ENCODE results near the gene MRPL58.
A peak's percentile ranks its signal among the peaks of the same experiment; 100 is the strongest.
"Not testable (repeated sequence)": the region's sequence is repeated elsewhere in the genome, so short reads cannot be mapped to it uniquely, and the experiment has no call there.

Gene MRPL58

GRCh38 chr17:75012346-75013091 lies at the start of gene MRPL58:
Gene MRPL58 (plus strand): TSS chr17:75012670. CDS start chr17:75012687, 17 bp downstream.
- DNase-seq: no peak

- no peak for DNase-seq
These were observed 48.8 kb upstream of the MRPL58 start for GRCh38 chr17:74963656-74964055.

- DNase-seq: no peak
These were observed 48.2 kb upstream of the MRPL58 start for GRCh38 chr17:74964246-74964761.

GRCh38 chr17:74964988-74965622 lies 47.4 kb upstream of the MRPL58 start:
- DNase-seq: no peak

GRCh38 chr17:74968361-74968780 lies 44.1 kb upstream of the MRPL58 start:
- no peak for DNase-seq

GRCh38 chr17:74969501-74969900 lies 43.0 kb upstream of the MRPL58 start:
- not testable (repeated sequence) for DNase-seq

GRCh38 chr17:74970395-74970794 lies 42.1 kb upstream of the MRPL58 start:
- no peak for DNase-seq

GRCh38 chr17:74971069-74971841 lies 41.2 kb upstream of the MRPL58 start:
- DNase-seq: no peak

GRCh38 chr17:74971842-74972106 lies 40.7 kb upstream of the MRPL58 start:
- no peak for DNase-seq

- no peak for DNase-seq
These were observed 40.1 kb upstream of the MRPL58 start, which contains the start of gene HID1 for GRCh38 chr17:74972107-74972972. Gene HID1 (minus strand): TSS chr17:74972759. CDS start chr17:74972656, 103 bp downstream.

- no peak for DNase-seq
These were observed 39.5 kb upstream of the MRPL58 start for GRCh38 chr17:74972973-74973328.

GRCh38 chr17:74975943-74976342 lies 36.5 kb upstream of the MRPL58 start:
- no peak for DNase-seq

GRCh38 chr17:74977802-74978201 lies 34.7 kb upstream of the MRPL58 start:
- no peak for DNase-seq

GRCh38 chr17:74978240-74978639 lies 34.2 kb upstream of the MRPL58 start:
- no peak for DNase-seq

- DNase-seq: no peak
These were observed 32.9 kb upstream of the MRPL58 start for GRCh38 chr17:74979408-74980146.

GRCh38 chr17:74981318-74981978 lies 31.0 kb upstream of the MRPL58 start:
- DNase-seq: no peak

- peak; percentile 41 for DNase-seq
These were observed 30.3 kb upstream of the MRPL58 start for GRCh38 chr17:74981979-74982662.

GRCh38 chr17:74982663-74983313 lies 29.7 kb upstream of the MRPL58 start:
- DNase-seq: not testable (repeated sequence)

- no peak for DNase-seq
These were observed 26.3 kb upstream of the MRPL58 start for GRCh38 chr17:74986206-74986576.

GRCh38 chr17:74987418-74987908 lies 25.0 kb upstream of the MRPL58 start, which contains the start of gene CDR2L:
Gene CDR2L (plus strand): TSS chr17:74987632. CDS start chr17:74988044, 412 bp downstream.
- peak; percentile 64 for DNase-seq

Measured in NCI-H1417 treated with DMSO at 0.1 percent for 48 hours (cell line).